ENCODE data around the gene UST. TPM values are rescaled to one million over a fixed set of nuclear protein-coding genes. Genes with fewer than 3 reads are reported as not detected.

The UST gene
- total and polyA plus RNA-seq, 2 of the 8 experiments (the other 6 are each of a cell fraction or from before 2014, with no cell fraction given): 13.5 to 34.5 TPM

GRCh38 chr6:148711833-148712654, 34.8 kb upstream of the UST start (continued):
- TF ChIP-seq TCF12 (IDR thresholded peaks at IDR 0.05; ENCODE audit: low read depth, low read length) (no peak), SRF (IDR thresholded peaks at IDR 0.05; ENCODE audit: low read depth, low read length) (no peak), PHF8 (conservative IDR thresholded peaks at IDR 0.05; ENCODE audit: low read depth, low read length) (no peak), TAF1 (IDR thresholded peaks at IDR 0.05; ENCODE audit: low read depth, low read length) (no peak), POLR2AphosphoS5 (IDR thresholded peaks at IDR 0.05; ENCODE audit: low read depth, low read length) (no peak)
- TF ChIP-seq, protein P1, sequence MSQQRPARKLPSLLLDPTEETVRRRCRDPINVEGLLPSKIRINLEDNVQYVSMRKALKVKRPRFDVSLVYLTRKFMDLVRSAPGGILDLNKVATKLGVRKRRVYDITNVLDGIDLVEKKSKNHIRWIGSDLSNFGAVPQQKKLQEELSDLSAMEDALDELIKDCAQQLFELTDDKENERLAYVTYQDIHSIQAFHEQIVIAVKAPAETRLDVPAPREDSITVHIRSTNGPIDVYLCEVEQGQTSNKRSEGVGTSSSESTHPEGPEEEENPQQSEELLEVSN (IDR thresholded peaks at IDR 0.05): no peak

All from H1 (cell line).